Measurements from ENCODE around the gene CTU2.
A peak's percentile ranks its signal among the peaks of the same experiment; 100 is the strongest.

Gene CTU2

GRCh38 chr16:88732172-88732960 lies 26.1 kb downstream of the CTU2 start:
- DNase-seq, result no peak

- no peak for DNase-seq
Measured at GRCh38 chr16:88732961-88733294, 26.6 kb downstream of the CTU2 start.

GRCh38 chr16:88733630-88734360 lies 27.5 kb downstream of the CTU2 start:
- no peak for DNase-seq

- DNase-seq, result no peak
Measured at GRCh38 chr16:88734361-88734728, 28.0 kb downstream of the CTU2 start.

- no peak for DNase-seq
Measured at GRCh38 chr16:88735121-88735520, 28.8 kb downstream of the CTU2 start.

GRCh38 chr16:88735616-88736015 lies 29.3 kb downstream of the CTU2 start:
- DNase-seq, result no peak

GRCh38 chr16:88736088-88736487 lies 29.8 kb downstream of the CTU2 start:
- no peak for DNase-seq

- no peak for DNase-seq
Measured at GRCh38 chr16:88736496-88736895, 30.2 kb downstream of the CTU2 start.

- no peak for DNase-seq
Measured at GRCh38 chr16:88737298-88738150, 31.2 kb downstream of the CTU2 start.

- DNase-seq, result no peak
Measured at GRCh38 chr16:88738151-88739084, 32.1 kb downstream of the CTU2 start.

GRCh38 chr16:88739139-88739976 lies 33.1 kb downstream of the CTU2 start:
- DNase-seq, result no peak

GRCh38 chr16:88739977-88740726 lies 33.8 kb downstream of the CTU2 start:
- no peak for DNase-seq

- no peak for DNase-seq
Measured at GRCh38 chr16:88740727-88741055, 34.4 kb downstream of the CTU2 start.

- no peak for DNase-seq
Measured at GRCh38 chr16:88741368-88741767, 35.1 kb downstream of the CTU2 start.

- no peak for DNase-seq
Measured at GRCh38 chr16:88742896-88743605, 36.7 kb downstream of the CTU2 start.

GRCh38 chr16:88743693-88744576 lies 37.6 kb downstream of the CTU2 start:
- peak; percentile 34 for DNase-seq

GRCh38 chr16:88744577-88745521 lies 38.5 kb downstream of the CTU2 start:
- no peak for DNase-seq

- no peak for DNase-seq
Measured at GRCh38 chr16:88746506-88746905, 40.2 kb downstream of the CTU2 start.

Measured in NCI-H1105 (cell line).